ENCODE data around the gene DCANP1.
A peak's percentile ranks its signal among the peaks of the same experiment; 100 is the strongest.

DCANP1 gene

DNA sequence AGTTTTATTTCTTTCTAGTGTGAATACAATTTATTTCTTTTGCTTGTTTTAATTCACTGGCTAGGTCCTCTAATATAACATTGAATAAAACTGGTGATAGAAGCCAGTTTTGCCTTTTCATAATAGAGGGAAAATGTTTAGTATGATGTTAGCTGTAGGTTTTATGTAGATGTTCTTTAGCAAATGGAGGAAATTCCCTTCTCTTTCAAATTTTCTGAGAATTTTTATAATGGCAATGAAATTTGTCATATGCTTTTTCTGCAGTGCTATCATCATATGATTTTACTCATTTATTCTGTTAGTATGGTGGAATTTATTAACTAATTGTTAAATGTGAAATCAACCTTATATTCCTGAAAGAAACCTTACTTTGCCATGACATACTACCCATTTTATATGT lies 30.1 kb downstream of the DCANP1 start:
- no peak for DNase-seq

DNA sequence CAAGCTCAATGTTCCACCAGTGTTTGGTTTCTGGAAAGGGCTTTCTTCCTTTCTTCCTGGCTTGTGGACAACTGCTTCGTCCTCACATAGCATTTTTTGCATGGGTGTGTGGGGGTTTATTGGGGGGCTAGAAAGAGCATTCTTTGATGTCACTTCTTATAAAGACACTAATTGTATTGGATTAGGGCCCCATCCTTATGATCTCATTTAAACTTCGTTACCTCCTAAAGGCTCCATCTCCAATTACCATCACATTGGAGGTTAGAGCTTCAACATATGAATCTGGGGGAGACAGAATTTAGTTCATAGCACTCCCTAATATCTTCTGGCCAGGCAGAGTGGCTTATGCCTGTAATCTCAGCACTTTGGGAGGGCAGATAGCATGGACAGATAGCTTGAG lies 42.1 kb downstream of the DCANP1 start:
- no peak for DNase-seq

DNA sequence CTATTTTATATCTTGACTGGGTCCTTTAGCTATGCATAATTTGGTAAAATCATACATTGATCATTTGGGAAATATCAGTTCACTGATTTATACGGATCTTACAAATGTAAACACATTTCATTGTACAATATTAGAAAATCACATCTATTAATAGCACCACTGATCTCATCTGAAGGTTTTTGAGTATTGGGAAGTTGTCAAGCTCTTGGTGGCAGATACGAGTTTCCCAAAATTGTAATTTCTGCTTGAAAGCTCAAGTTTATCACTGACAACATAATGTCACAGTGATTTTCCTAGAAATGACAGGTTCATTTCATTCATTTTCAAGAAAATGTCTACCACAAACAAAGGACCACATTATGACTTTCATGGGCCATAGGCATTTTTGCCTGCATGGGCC lies 45.1 kb downstream of the DCANP1 start:
- no peak for DNase-seq

DNA sequence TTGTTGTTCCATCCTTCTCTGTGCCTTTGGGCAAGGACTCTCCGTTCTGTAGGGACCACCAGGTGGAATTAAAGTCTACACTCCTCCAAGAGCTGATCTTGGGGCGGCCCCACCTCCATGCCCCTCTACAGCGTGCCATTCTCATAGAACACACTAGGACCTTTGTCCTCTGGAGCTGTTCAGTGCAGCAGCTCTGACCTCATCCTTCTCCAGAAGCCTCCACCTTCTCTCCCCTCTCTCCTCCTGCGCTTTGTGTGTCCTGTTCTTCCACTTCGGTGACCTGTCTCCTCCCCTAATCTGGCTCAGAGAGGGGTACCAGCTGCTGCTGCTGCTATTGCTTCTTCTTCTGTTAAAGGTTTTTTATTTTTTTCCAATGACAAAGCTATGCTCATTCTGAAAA lies 46.3 kb downstream of the DCANP1 start:
- DNase-seq: no peak

DNA sequence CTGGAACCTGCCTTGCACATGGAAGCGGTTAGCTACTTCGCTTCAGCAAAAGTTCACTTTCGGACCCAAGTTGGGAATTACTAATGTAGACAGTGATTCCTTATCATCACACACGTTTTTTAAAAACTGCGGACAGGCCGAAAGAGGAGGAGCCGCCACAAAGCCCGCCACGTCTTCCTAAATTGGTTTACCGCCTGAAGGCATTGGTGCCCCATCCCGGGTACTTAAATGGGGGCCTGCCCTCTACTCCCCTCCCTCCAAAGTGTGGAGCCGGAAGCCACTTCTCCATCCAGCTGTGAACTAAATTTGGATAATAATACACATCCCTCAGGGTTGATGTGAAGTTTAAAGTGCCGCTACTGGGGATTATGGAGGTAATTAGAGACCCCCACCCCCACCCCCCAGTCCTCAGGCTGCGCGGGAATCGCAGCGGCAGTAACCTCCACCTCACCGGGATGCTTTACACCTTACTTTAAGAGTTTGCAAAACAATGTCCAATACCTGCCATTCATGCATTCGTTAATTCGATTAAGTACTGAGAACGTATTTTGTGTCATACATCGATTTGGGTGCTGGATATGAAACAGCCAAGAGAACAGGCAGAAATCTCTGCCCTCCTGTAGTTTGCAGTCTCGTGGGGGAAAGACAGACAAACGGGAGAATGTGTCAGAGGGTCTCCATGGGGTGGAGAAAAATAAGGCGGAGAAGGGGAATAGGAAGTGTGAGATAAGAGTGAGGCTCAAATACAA lies 47.2 kb downstream of the DCANP1 start:
- DNase-seq: no peak

DNA sequence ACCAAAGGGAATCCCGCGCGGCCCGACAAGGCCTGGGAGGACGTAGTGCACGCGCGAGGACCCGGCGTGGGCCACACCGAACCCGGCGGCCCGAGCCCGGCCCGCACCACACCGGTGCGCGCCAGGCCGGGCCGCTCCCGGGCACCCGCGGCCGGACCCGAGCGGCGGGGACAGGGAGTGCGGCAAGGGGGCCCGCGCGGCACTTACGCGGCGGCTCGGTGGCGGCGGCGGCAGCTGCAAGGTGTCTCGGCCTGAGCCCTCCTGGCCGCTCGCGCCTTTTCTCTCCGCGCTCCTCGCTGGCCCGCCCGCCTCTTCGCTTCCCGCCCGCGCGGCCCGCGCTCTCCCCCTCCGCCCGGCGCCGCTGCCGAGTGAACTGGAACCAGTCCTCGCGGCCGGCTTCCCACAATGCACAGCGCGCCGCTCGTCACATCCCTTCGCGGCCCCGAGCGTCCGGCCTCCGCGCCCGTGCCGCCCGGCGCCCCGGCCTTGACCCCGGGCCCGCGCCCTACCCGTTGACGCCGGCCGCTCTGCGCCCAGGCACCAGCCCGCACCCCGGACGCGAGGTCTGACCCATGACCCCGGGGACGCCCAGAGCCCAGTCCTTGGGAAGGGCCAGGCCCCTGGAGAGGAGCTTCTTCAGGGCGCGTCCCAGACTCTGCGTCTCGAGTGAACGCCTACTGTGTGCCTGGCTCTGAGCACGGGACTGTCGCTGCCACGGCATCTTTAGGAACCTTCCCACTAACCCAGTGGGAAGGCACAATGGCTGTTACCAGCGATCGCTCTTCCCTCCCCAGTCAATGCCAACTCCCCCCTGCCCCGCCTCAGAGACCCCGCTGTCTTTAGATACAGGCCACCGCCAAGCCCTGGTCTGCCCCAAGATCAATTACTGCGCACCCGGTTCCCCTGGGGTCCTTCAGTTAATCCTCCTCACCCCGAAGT lies 48.0 kb downstream of the DCANP1 start, which contains the start of gene MACROH2A1:
Gene MACROH2A1 (minus strand): TSS at position 377 of the 939 bp plus-strand sequence. CDS start 10,138 bp downstream, outside the sequence.
- peak; percentile 82 for DNase-seq

DNA sequence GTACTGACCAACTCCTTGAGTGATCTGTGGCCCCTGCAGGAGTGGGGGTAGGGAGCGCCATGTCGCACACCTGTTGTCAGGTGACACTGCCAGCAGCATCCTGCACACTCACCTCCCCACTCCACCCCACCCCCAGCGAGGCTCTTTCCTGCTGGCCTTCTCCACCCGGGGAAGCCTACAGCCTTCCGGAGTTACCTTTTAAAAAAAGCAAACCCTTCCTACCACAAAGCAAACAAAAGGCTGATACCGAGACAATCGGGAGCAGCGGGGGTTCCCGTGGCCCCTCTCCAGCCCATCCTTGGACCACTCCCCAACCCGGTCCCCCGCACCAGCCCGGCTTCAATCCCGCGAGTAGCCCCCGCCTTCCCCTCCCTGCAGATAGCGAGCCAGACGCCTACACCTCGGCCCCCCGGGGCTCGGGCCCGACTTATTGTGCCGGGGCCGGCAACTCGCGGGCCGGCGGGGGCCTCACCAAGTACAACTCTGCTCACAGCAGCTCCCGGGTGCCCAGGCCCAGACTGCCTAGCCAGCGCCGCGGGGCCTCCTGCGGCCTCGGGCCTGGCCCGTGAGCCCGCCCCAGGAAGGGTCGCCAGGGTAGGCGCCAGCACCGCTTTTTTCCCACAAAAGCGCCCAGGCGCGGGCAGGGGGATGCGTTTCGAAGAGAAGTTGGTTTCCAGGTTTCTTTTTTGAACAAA lies 48.8 kb downstream of the DCANP1 start:
- DNase-seq: peak; percentile 45

DNA sequence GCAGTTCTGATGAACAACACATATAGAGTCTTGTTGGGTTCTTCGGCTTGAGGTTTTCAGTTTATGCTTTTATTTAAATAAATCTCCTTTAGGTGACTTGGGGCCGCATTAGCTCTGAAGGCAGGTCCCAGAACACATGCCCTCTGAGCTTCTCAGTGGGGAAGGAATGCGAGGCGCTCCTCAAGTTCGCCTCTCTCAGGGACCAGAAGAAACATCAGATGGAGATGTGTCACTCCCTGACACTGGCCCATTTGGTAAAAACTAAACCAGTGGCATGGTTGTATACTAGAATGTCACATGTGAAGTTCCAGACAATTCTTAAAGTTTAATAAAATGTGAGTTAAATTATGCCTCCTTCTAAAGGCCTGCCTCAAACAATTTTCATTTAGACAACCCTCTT lies 50.1 kb downstream of the DCANP1 start:
- no peak for DNase-seq

DNA sequence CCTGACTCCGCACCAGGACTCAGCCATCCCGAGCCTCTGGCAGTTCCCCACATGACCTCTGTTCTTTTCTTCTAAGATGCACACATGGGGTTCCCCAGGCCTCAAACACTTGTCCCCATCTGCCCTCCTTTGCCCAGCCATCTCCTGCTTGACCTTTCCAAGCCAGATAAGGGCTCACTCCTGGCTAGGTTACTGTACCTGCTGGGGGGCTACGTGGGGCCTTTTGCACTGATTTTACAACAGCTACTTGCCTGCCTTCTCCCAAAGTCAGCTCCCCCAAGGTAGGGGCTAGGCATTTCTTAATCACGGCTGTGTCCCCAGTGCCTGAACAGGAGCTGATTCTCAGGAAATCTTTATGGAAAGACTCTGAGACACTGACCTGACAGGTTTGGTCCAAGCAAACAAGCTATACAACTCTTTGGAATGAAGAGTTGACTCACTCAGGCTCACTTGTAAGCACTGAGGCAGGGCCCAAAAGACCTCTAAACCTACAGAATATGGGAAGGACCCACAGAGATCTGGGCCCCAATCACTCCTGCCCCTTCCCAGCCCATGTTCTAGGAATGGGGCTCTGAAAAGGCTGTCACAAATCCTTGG lies 50.6 kb downstream of the DCANP1 start:
- DNase-seq: no peak

DNA sequence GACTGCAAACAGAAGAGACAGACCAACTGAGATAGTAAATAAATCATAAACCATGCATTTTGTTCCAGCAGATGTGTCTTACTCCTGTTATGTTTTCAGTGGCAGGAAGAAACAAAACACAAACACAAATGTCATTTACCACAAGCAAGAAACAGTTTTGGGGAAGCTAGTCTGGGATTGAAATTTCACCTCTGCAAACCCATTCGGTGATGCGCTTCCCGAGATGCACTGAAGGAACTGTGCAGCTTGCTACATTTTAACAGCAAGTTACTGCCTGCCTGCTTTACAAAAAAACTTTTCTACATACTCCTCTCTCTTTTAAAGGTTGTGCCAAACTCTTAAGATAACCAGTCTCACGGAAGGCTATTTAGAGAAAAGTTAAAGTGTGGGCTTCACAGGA lies 51.3 kb downstream of the DCANP1 start:
- no peak for DNase-seq

DNA sequence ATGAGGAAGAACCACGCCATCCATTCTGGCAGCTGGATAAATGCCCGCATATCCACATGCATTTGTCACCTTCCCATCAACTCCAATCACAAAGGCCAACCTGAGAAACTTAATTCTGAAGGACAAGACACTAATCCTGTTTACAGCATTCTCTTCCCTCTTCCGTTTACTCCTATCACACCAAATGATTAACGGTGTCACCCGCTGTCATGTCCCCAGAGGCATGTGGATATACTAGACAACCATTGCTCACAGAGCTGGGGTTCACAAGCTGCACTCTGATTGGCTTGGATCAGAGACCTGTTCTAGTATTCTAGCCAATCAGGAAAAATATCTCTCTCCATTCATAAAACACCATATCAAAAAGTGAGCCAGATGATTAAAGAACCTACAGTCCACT lies 51.7 kb downstream of the DCANP1 start:
- DNase-seq: no peak

Data from stimulated activated CD4-positive, alpha-beta T cell treated with anti-CD3 and anti-CD28 coated beads, Interleukin-4, amount 100 ng/mL, for 24 hours (primary cell).